Astrocyte of the cerebellum (primary cell): Measurements from ENCODE around the gene CYP2J2.
"Not testable (repeated sequence)": the region's sequence is repeated elsewhere in the genome, so short reads cannot be mapped to it uniquely, and the experiment has no call there.

Experiments used
- DNase-seq: peaks from one replicate; pipeline ENCODE4 v3.0.0-alpha.2; 2011; ENCODE audit warnings: low read depth
- H3K4me3 ChIP-seq: 2 replicates; pipeline ENCODE4 v1.5.1; 2011; ENCODE audit warnings: mild to moderate bottlenecking, low read depth, low read length, moderate library complexity
- in situ Hi-C: cut with HindIII; loops from 2 replicates; pipeline ENCODE4 v1.10.0; 2017; ENCODE audit warnings: low sequenced_read_pairs
- TF ChIP-seq, protein P1 (sequence below): IDR thresholded peaks from 2 replicates; pipeline ENCODE4 v1.5.1; 2012; ENCODE audit warnings: low read length, low read depth, moderate library complexity, mild to moderate bottlenecking; ENCODE audit errors: missing control alignments

CYP2J2 gene, protein sequence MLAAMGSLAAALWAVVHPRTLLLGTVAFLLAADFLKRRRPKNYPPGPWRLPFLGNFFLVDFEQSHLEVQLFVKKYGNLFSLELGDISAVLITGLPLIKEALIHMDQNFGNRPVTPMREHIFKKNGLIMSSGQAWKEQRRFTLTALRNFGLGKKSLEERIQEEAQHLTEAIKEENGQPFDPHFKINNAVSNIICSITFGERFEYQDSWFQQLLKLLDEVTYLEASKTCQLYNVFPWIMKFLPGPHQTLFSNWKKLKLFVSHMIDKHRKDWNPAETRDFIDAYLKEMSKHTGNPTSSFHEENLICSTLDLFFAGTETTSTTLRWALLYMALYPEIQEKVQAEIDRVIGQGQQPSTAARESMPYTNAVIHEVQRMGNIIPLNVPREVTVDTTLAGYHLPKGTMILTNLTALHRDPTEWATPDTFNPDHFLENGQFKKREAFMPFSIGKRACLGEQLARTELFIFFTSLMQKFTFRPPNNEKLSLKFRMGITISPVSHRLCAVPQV

GRCh38 chr1:59926381-59927123 lies at the start of gene CYP2J2:
TSS of gene CYP2J2 (minus strand) at chr1:59926773. CDS start at chr1:59926746, 27 bp downstream.
- TF ChIP-seq, protein P1, sequence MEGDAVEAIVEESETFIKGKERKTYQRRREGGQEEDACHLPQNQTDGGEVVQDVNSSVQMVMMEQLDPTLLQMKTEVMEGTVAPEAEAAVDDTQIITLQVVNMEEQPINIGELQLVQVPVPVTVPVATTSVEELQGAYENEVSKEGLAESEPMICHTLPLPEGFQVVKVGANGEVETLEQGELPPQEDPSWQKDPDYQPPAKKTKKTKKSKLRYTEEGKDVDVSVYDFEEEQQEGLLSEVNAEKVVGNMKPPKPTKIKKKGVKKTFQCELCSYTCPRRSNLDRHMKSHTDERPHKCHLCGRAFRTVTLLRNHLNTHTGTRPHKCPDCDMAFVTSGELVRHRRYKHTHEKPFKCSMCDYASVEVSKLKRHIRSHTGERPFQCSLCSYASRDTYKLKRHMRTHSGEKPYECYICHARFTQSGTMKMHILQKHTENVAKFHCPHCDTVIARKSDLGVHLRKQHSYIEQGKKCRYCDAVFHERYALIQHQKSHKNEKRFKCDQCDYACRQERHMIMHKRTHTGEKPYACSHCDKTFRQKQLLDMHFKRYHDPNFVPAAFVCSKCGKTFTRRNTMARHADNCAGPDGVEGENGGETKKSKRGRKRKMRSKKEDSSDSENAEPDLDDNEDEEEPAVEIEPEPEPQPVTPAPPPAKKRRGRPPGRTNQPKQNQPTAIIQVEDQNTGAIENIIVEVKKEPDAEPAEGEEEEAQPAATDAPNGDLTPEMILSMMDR = no peak
- H3K4me3 ChIP-seq = peak within 1 kb of the TSS; percentile 54
- DNase-seq = no peak
- in situ Hi-C loops = no loop called here

GRCh38 chr1:59973719-59974118 lies 47.1 kb upstream of the CYP2J2 start:
- TF ChIP-seq, protein P1 = no peak
- no peak for DNase-seq
- no peak overlapping the region for H3K4me3 ChIP-seq
- in situ Hi-C loops = no loop called here

- no peak for DNase-seq
- in situ Hi-C loops = no loop called here
- H3K4me3 ChIP-seq = no peak overlapping the region
- TF ChIP-seq, protein P1 = no peak
Measured at GRCh38 chr1:59972216-59972927, 45.8 kb upstream of the CYP2J2 start.

- TF ChIP-seq, protein P1 = peak; percentile 87
- in situ Hi-C loops = no loop called here
- no peak for DNase-seq
- no peak overlapping the region for H3K4me3 ChIP-seq
Measured at GRCh38 chr1:59971464-59971911, 44.9 kb upstream of the CYP2J2 start.

DNA sequence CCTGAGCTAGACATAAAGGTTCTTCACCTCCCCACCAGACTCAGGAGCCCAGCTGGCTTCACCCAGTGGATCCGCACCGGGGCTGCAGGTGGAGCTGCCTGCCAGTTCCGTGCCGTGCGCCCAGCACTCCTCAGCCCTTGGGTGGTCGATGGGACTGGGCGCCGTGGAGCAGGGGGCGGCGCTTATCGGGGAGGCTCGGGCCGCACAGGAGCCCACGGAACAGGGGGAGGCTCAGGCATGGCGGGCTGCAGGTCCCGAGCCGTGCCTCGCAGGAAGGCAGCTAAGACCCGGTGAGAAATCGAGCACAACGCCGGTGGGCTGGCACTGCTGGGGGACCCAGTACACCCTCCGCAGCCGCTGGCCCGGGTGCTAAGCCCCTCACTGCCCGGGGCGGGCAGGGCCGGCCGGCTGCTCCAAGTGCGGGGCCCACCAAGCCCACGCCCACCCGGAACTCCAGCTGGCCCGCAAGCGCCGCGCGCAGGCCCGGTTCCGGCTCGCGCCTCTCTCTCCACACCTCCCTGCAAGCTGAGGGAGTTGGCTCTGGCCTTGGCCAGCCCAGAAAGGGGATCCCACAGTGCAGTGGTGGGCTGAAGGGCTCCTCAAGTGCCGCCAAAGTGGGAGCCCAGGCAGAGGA lies 43.1 kb upstream of the CYP2J2 start:
- H3K4me3 ChIP-seq, DNase-seq, in situ Hi-C loops: not testable (repeated sequence)

- H3K4me3 ChIP-seq, DNase-seq, in situ Hi-C loops: not testable (repeated sequence)
Measured at GRCh38 chr1:59968746-59969145, 42.2 kb upstream of the CYP2J2 start.

DNA sequence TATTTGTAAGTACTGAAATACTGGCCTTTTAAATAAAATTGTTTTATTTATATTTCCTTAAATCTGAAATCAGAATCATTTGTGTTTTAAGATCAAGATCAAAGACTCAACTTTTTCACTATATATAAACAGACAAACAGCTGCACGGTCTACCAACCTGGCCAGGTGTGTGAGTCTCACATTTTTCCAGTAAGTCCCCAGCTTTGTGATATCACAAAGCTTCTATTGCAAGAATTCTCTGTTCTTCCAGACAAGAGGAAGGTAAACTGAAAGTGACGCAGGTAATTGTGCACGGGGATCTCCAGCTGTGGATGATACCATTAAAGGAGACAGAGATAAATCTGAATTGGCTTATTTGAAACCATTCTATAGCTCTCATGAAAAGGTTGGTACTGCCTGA lies 41.2 kb upstream of the CYP2J2 start:
- DNase-seq = no peak
- TF ChIP-seq, protein P1 = no peak
- in situ Hi-C loops = no loop called here

More for the DNA sequence above, 41.2 kb upstream of the CYP2J2 start:
- H3K4me3 ChIP-seq = no peak overlapping the region
